Keratinocyte (primary cell): ENCODE measurements around the gene STON2.

Source experiments
- EZH2 ChIP-seq: IDR thresholded peaks from one replicate; pipeline ENCODE4 v1.6.1; 2012; ENCODE audit warnings: inconsistent platforms, mild to moderate bottlenecking, low read length, moderate library complexity
- TF ChIP-seq, protein P1 (sequence below), 3 experiments: IDR thresholded peaks in 1 of 3; conservative IDR thresholded peaks in 1 of 3; optimal IDR thresholded peaks in 1 of 3; 2 replicates in 2 of 3; 3 replicates in 1 of 3; pipeline versions ENCODE3 to v1.5.1; 2011; ENCODE audit warnings: low read length in 3 of 3, mild to moderate bottlenecking in 3 of 3, moderate library complexity in 2 of 3, control low read depth in 1 of 3, inconsistent platforms in 1 of 3; ENCODE audit not compliant: insufficient read depth in 2 of 3; ENCODE audit errors: extremely low read depth in 1 of 3

DNA sequence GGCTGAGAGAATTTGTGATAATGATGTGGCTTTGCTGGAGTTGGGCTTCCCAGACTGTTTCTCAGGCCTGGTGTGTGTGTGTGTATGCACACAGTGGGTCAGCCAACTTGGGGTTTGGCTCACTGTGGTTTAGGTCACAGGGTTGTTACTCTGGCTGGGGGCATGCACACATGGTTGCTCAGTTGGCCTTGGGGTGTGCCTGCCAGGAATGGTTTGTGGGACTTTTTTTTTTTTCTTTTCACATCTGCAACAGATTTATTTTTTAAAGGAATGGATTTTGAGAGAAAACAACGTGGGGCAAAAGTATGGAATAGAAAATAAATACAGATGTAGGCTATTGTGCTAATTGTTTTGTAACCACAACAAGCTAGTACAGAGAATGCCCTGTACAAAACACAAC is 154.4 kb downstream of the STON2 start:
- TF ChIP-seq, protein P1, sequence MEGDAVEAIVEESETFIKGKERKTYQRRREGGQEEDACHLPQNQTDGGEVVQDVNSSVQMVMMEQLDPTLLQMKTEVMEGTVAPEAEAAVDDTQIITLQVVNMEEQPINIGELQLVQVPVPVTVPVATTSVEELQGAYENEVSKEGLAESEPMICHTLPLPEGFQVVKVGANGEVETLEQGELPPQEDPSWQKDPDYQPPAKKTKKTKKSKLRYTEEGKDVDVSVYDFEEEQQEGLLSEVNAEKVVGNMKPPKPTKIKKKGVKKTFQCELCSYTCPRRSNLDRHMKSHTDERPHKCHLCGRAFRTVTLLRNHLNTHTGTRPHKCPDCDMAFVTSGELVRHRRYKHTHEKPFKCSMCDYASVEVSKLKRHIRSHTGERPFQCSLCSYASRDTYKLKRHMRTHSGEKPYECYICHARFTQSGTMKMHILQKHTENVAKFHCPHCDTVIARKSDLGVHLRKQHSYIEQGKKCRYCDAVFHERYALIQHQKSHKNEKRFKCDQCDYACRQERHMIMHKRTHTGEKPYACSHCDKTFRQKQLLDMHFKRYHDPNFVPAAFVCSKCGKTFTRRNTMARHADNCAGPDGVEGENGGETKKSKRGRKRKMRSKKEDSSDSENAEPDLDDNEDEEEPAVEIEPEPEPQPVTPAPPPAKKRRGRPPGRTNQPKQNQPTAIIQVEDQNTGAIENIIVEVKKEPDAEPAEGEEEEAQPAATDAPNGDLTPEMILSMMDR (optimal IDR thresholded peaks at IDR 0.05 in 1 of 3, IDR thresholded peaks at IDR 0.05 in 1 of 3, conservative IDR thresholded peaks at IDR 0.05 in 1 of 3; ENCODE audit: extremely low read depth in 1 of 3, insufficient read depth in 2 of 3, low read length in 3 of 3), result no peak
- no peak for TF ChIP-seq EZH2
